ENCODE data around the gene EDAR.

DNA sequence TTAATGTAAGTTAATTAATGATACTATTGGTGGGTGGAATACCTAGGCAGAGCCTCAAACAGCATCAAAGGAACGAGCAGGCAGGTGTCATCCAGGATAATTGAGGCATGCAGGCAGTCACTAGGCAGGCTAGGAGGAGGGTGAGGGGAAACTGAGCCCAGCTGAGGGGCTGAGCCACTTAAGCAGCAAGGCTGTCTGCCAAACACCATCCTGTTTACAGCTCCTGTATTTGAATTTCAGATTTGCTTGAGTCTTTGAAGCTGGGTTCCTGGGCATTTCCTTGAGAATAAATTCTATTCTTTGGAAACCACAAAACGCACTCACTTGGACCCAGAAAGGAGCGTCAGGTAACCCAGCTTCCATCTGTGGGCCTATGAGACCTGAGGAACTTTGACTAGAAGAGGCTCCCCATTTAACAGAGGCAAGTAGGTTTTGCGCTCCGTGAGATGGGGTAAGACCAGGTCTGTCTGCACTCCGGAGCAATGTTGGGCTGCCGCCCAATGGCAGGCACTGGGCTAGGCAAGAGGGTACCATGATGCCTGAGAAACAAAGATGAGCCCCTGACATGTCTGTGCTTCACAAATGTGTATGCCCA is 2.0 kb downstream of the EDAR start:
- TF ChIP-seq, protein P1, sequence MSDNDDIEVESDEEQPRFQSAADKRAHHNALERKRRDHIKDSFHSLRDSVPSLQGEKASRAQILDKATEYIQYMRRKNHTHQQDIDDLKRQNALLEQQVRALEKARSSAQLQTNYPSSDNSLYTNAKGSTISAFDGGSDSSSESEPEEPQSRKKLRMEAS (IDR thresholded peaks at IDR 0.05) = no peak
- TF ChIP-seq, protein P2, sequence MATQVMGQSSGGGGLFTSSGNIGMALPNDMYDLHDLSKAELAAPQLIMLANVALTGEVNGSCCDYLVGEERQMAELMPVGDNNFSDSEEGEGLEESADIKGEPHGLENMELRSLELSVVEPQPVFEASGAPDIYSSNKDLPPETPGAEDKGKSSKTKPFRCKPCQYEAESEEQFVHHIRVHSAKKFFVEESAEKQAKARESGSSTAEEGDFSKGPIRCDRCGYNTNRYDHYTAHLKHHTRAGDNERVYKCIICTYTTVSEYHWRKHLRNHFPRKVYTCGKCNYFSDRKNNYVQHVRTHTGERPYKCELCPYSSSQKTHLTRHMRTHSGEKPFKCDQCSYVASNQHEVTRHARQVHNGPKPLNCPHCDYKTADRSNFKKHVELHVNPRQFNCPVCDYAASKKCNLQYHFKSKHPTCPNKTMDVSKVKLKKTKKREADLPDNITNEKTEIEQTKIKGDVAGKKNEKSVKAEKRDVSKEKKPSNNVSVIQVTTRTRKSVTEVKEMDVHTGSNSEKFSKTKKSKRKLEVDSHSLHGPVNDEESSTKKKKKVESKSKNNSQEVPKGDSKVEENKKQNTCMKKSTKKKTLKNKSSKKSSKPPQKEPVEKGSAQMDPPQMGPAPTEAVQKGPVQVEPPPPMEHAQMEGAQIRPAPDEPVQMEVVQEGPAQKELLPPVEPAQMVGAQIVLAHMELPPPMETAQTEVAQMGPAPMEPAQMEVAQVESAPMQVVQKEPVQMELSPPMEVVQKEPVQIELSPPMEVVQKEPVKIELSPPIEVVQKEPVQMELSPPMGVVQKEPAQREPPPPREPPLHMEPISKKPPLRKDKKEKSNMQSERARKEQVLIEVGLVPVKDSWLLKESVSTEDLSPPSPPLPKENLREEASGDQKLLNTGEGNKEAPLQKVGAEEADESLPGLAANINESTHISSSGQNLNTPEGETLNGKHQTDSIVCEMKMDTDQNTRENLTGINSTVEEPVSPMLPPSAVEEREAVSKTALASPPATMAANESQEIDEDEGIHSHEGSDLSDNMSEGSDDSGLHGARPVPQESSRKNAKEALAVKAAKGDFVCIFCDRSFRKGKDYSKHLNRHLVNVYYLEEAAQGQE (IDR thresholded peaks at IDR 0.05; ENCODE audit: low read depth) = no peak
- TF ChIP-seq NFIC (IDR thresholded peaks at IDR 0.05) = no peak
- no peak for TF ChIP-seq EP300 (IDR thresholded peaks at IDR 0.05; ENCODE audit: borderline replicate concordance)
- no peak for TF ChIP-seq ZBTB7A (IDR thresholded peaks at IDR 0.05; ENCODE audit: low read depth)
- TF ChIP-seq CREB1 (IDR thresholded peaks at IDR 0.05; ENCODE audit: low read depth) = no peak
- TF ChIP-seq CEBPB (IDR thresholded peaks at IDR 0.05) = no peak
- TF ChIP-seq, protein P3, sequence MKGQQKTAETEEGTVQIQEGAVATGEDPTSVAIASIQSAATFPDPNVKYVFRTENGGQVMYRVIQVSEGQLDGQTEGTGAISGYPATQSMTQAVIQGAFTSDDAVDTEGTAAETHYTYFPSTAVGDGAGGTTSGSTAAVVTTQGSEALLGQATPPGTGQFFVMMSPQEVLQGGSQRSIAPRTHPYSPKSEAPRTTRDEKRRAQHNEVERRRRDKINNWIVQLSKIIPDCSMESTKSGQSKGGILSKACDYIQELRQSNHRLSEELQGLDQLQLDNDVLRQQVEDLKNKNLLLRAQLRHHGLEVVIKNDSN (IDR thresholded peaks at IDR 0.05) = no peak
- TF ChIP-seq TEAD4 (IDR thresholded peaks at IDR 0.05) = no peak
- TF ChIP-seq TAF1 (IDR thresholded peaks at IDR 0.05; ENCODE audit: low read depth) = no peak

All from Ishikawa (cell line).